Effector memory CD8-positive, alpha-beta T cell (primary cell): ENCODE results near the gene GJA3.

Source experiments
- ATAC-seq: fragments of 150-1000 bp; cut with Tn5 transposase; replicated peaks from 2 replicates; pipeline ENCODE4 v1.10.0; 2021; ENCODE audit warnings: mild to moderate bottlenecking, moderate library complexity
- DNase-seq, 3 experiments: peaks; one replicate each; pipeline ENCODE4 v3.0.0; 2021
- H3K27ac Mint-ChIP-seq, 2 donors: one replicate each; pipeline ENCODE4 v1.8.0; 2022; ENCODE audit warnings: mild to moderate bottlenecking in 2 of 2, mixed read lengths in 2 of 2, moderate library complexity in 2 of 2
- H3K27me3 Mint-ChIP-seq, 2 donors: one replicate each; pipeline ENCODE4 v1.8.0; 2022; ENCODE audit warnings: mixed read lengths in 2 of 2
- H3K36me3 Mint-ChIP-seq: one replicate; pipeline ENCODE4 v1.8.0; 2022; ENCODE audit warnings: mild to moderate bottlenecking, moderate library complexity, mixed read lengths; ENCODE audit not compliant: insufficient read depth
- H3K4me1 Mint-ChIP-seq, 2 donors: one replicate each; pipeline ENCODE4 v1.8.0; 2022; ENCODE audit warnings: low read depth in 2 of 2, mixed read lengths in 2 of 2
- H3K4me3 Mint-ChIP-seq, 2 donors: one replicate each; pipeline ENCODE4 v1.8.0; 2022; ENCODE audit warnings: mild to moderate bottlenecking in 2 of 2, mixed read lengths in 2 of 2, moderate library complexity in 2 of 2
- H3K9me3 Mint-ChIP-seq, 2 donors: one replicate each; pipeline ENCODE4 v1.8.0; 2022; ENCODE audit warnings: mixed read lengths in 2 of 2

Gene GJA3

DNA sequence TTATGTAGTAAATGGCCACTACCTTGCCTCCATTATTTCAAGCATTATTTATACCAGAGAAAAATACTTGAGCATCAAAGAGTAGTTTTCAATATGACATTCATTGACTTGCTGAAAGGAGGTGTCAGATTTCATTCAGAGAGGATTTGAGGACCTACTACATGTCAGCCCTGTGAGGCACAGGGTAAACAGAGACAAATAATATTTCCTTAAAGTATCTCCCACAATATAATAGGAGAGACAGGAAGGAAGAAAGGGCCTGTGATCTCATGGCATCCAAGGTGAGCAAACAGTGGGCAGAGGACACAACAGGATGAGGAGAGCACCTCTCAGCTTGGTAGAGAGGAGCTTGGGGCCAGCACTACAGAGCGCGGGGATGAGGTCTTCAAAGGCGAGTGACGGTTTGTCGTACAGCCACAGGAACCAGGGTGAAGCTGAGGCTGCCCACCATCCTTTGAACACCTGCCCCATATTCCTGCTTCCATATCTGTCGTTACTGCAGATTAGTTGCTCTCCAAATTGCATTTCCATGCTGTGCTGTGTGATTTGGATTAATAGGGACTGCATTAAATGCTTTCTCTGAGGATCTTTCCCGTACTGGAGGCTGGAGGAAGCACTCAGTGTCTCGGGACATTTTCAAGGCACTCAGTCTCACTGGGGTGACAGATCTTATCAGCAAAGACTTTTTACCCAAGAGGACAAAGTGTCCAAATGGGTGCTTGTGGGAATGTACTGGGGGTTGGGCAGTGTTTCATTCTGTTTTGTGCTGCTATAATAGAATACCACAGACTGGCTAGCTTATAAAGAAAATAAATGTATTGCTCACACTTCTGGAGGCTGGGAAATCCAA, 59.2 kb downstream of the GJA3 start:
- no peaks in the 10 kb centered on the region for H3K4me1 Mint-ChIP-seq
- no peak for DNase-seq
- H3K36me3 Mint-ChIP-seq, result no peaks in the 10 kb centered on the region
- H3K27ac Mint-ChIP-seq, result no peak overlapping the region
- no peak overlapping the region for H3K4me3 Mint-ChIP-seq
- no peak for ATAC-seq
- H3K27me3 Mint-ChIP-seq, result peaks cover 73 to 79% of the 10 kb centered on the region in 2 donors
- H3K9me3 Mint-ChIP-seq, result no peaks in the 10 kb centered on the region

DNA sequence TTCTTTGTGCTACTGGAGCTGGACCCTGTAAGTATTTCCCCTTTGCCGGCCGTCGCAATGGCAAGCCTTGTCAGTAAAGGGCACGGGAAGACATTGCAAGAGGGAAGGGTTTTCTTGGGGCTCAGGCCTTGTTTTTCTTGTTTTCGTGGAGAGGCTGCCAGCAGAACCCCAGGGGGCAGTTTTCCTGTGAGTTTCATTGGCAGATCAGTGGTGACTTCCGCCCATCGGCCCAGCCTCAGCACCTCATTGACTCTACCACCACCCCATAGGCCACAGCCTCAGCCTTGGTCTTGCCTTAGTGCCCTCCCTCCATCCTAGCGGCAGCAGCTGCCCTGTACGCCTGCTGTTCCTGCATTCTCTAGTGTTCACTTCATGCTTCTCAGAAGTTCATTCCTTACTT, 61.5 kb downstream of the GJA3 start:
- ATAC-seq (no peak), DNase-seq (no peak)
- H3K27ac Mint-ChIP-seq, result no peak overlapping the region
- no peaks in the 10 kb centered on the region for H3K36me3 Mint-ChIP-seq
- no peak overlapping the region for H3K4me3 Mint-ChIP-seq
- H3K4me1 Mint-ChIP-seq, result no peaks in the 10 kb centered on the region
- H3K9me3 Mint-ChIP-seq, result no peaks in the 10 kb centered on the region
- peaks cover 55 to 61% of the 10 kb centered on the region in 2 donors for H3K27me3 Mint-ChIP-seq

DNA sequence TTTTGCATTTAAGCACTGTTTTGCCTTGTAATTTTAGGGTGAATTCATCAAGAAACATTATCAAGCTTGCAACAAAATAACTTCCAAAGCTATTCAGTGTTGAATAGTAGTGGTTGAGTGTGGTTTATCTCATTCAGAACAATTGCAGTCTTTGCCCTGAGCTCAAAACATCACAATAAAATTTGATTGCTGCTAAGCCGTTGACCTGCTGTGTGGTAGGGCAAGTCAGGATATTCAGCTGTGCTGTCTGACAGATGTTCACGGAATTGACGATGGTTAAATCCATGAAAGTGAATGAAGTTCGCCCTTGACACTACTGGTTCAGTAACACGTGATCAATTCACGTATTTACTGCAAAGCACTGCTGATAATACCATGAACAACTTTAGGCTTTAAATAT, 66.9 kb downstream of the GJA3 start:
- H3K4me3 Mint-ChIP-seq, result no peak overlapping the region
- H3K27me3 Mint-ChIP-seq, result peaks cover 11 to 12% of the 10 kb centered on the region in 2 donors
- no peak overlapping the region for H3K27ac Mint-ChIP-seq
- no peaks in the 10 kb centered on the region for H3K4me1 Mint-ChIP-seq
- ATAC-seq, result no peak
- H3K36me3 Mint-ChIP-seq, result no peaks in the 10 kb centered on the region
- H3K9me3 Mint-ChIP-seq, result no peaks in the 10 kb centered on the region
- no peak for DNase-seq

DNA sequence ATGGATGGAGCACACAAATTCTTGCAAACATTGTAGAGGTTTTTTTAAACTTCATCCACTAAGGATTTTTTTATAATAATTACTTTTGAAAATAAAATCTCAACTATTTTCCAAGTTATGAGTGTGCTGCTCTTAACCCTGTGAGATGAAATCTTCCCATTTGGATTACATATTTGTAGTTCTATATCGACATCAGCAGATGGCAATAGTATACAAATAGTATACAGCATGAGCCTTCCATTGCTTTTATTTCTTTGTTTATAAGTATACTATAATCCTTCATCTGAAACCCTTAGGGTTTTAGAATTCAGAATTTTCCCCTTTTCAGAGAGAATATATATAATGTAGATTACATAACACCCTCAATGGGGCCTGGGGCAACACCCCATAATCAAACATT, 70.5 kb downstream of the GJA3 start:
- H3K9me3 Mint-ChIP-seq, result no peaks in the 10 kb centered on the region
- H3K4me1 Mint-ChIP-seq, result no peaks in the 10 kb centered on the region
- H3K27ac Mint-ChIP-seq, result no peak overlapping the region
- DNase-seq (no peak), ATAC-seq (no peak)
- no peaks in the 10 kb centered on the region for H3K27me3 Mint-ChIP-seq
- no peak overlapping the region for H3K4me3 Mint-ChIP-seq
- peaks cover 6% of the 10 kb centered on the region for H3K36me3 Mint-ChIP-seq
